NCI-H526 (cell line): ENCODE measurements around the gene EIF3C.
"Not testable (repeated sequence)": the region's sequence is repeated elsewhere in the genome, so short reads cannot be mapped to it uniquely, and the experiment has no call there.

Experiments used
- DNase-seq, 2 experiments: peaks; one replicate each; lab custom pipeline; 2025; lab: John Stamatoyannopoulos, UW

Gene EIF3C

GRCh38 chr16:28750469-28751067 is 39.3 kb downstream of the EIF3C start:
- not testable (repeated sequence) for DNase-seq

- DNase-seq, result not testable (repeated sequence)
These were observed 40.2 kb downstream of the EIF3C start, which contains the start of gene NPIPB9 for GRCh38 chr16:28751487-28751886. Gene NPIPB9 (plus strand): TSS chr16:28751787.

GRCh38 chr16:28781697-28782096 is 70.4 kb downstream of the EIF3C start:
- not testable (repeated sequence) for DNase-seq

- not testable (repeated sequence) for DNase-seq
These were observed 71.1 kb downstream of the EIF3C start for GRCh38 chr16:28782357-28782756.
